Omental fat pad (tissue), 4 donors: Measurements from ENCODE around the gene TBC1D19. TPM values are rescaled to one million over a fixed set of nuclear protein-coding genes. Genes with fewer than 3 reads are reported as not detected.

ENCODE experiments used
- ATAC-seq: fragments of 150-250 bp; one replicate; pipeline ENCODE4 v1.9.1; 2016; ENCODE audit warnings: mild to moderate bottlenecking, moderate library complexity; ENCODE audit not compliant: low FRiP score
- DNase-seq: peaks from one replicate; pipeline ENCODE4 v3.0.0-alpha.2; 2019; ENCODE audit warnings: low spot score
- total RNA-seq, 4 donors: library from RNA; depleted of rRNA; stranded (reverse); fragments of >200 nt; gene quantifications; one replicate each; pipeline ENCODE4 v1.1.0, GENCODE V29; 2016
- TF ChIP-seq, protein P1 (sequence below), 3 donors: fragments of 450-650 bp; IDR thresholded peaks; one replicate each; pipeline ENCODE4 v1.5.1; 2016 to 2017; ENCODE audit warnings: antibody characterized with exemption in 3 of 3, mild to moderate bottlenecking in 3 of 3, moderate library complexity in 2 of 3

Gene TBC1D19
- total RNA-seq, 4 donors from 2014 or later: 5.6 to 21.6 (median 12.3) TPM

DNA sequence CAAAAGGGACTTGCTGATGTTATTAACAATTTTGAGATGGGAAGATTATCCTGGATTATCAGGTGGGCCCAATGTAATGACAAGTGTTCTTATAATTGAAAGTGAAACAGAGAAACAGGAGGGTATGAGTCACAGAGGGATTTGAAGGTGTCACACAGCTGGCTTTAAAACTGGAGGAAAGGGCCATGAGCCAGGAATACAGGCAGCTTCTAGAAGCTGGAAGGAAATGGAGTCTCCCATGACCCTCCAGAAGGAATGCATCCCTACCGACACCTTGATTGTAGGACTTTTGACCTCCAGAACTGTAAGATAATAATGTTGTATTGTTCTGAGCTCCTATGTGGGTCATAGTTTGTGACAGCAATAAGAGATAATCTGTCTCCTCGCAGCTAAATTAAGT, 178.8 kb downstream of the TBC1D19 start:
- TF ChIP-seq, protein P1, sequence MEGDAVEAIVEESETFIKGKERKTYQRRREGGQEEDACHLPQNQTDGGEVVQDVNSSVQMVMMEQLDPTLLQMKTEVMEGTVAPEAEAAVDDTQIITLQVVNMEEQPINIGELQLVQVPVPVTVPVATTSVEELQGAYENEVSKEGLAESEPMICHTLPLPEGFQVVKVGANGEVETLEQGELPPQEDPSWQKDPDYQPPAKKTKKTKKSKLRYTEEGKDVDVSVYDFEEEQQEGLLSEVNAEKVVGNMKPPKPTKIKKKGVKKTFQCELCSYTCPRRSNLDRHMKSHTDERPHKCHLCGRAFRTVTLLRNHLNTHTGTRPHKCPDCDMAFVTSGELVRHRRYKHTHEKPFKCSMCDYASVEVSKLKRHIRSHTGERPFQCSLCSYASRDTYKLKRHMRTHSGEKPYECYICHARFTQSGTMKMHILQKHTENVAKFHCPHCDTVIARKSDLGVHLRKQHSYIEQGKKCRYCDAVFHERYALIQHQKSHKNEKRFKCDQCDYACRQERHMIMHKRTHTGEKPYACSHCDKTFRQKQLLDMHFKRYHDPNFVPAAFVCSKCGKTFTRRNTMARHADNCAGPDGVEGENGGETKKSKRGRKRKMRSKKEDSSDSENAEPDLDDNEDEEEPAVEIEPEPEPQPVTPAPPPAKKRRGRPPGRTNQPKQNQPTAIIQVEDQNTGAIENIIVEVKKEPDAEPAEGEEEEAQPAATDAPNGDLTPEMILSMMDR (IDR thresholded peaks at IDR 0.05): no peak
- ATAC-seq (no peak), DNase-seq (no peak)

DNA sequence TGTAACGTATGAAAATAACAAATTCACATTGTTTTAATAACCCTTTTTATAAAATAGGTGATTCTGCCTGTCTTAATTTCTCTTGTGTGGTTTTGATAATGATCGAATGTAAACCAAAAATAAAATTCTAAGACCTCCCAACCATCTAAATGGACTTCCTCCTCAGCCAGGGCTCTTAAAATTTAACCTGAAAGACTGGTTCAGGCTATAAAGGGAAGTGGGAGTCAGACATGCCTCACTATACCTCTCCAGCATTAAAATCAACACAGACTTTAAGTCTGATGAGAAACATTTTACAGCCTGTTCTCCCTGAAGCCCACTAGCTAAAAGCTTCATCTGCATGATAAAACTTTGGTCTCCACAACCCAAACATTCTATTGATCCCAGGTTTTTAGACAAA, 179.2 kb downstream of the TBC1D19 start:
- TF ChIP-seq, protein P1 (IDR thresholded peaks at IDR 0.05): no peak
- no peak for ATAC-seq
- DNase-seq: no peak

DNA sequence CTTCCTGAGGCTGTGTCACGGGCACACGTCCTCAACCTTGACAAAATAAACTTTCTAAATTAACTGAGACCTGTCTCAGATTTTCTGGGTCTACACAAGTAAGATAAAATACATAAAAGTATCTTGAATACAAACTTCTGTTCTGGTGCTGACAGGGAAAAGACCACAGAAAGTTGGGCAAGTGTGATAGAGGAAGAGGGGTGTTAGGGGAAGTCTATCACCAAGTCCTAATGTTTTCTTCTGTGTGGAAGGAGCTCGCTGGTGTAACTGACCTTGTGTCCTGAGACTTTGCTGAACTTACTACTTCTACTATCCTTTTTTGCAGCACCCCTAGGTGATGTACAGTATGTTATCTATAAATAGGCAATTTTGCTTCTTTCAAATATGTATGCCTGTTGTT, 179.8 kb downstream of the TBC1D19 start:
- DNase-seq (no peak), ATAC-seq (no peak)
- TF ChIP-seq, protein P1 (IDR thresholded peaks at IDR 0.05): no peak

DNA sequence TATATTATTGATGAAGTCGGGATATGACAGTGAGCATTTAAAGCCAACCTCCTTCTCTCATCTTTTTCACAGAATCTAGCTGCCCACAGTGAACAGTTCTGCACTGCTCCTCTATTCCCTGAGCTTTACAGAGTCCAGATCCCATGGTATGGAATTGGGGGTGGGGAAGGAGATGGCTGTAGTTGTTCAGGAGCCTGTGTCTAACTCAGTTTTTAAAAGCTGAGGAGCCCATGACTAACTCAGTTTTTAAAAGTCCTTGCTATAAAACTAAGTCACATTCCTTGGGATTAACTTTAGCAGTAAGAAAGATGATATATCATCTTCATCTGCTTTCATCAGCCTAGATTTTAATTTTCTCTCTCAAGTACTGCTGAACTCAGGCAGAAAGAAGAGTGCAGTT, 180.3 kb downstream of the TBC1D19 start:
- TF ChIP-seq, protein P1 (IDR thresholded peaks at IDR 0.05): no peak
- DNase-seq (no peak), ATAC-seq (no peak)

DNA sequence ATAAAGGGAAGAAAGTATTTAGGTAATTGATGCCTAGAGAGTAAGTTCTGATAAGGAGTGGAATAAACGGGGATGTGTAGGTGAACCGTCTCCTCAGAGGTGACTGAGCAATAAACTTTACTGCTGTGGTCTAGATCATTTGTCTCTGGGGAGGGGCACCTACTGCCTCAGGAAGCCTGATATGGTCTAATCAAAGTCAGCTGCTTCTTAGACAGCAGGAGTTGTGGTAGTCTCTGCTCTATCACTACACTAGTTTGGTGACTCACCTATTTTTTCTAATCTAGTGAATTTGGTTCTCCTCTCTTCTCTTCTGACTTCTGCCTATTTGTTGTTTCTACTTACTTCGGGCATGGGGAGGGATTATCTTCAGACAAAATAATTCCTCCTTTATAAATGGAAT, 181.6 kb downstream of the TBC1D19 start:
- TF ChIP-seq, protein P1 (IDR thresholded peaks at IDR 0.05): no peak
- no peak for DNase-seq
- ATAC-seq: no peak

DNA sequence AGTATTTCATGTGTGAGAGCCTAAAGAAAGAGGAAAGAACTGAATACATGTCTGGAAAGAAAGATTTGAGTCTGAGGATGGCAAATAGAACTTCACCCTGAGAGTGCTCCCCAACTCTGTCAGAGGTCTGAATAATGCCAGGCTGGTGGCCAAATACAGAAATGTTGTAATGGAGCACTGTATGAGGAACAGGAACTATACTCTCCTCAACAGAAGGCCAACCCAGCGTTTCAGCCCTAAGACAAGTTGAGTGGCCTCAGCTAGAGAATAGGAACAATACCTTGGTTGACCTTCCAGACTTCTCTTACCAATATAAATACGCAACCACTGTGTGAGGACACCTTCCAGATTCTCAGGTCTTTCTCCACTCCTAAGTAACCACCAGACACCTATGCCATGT, 182.3 kb downstream of the TBC1D19 start:
- TF ChIP-seq, protein P1 (IDR thresholded peaks at IDR 0.05): no peak
- ATAC-seq: no peak
- DNase-seq: no peak

DNA sequence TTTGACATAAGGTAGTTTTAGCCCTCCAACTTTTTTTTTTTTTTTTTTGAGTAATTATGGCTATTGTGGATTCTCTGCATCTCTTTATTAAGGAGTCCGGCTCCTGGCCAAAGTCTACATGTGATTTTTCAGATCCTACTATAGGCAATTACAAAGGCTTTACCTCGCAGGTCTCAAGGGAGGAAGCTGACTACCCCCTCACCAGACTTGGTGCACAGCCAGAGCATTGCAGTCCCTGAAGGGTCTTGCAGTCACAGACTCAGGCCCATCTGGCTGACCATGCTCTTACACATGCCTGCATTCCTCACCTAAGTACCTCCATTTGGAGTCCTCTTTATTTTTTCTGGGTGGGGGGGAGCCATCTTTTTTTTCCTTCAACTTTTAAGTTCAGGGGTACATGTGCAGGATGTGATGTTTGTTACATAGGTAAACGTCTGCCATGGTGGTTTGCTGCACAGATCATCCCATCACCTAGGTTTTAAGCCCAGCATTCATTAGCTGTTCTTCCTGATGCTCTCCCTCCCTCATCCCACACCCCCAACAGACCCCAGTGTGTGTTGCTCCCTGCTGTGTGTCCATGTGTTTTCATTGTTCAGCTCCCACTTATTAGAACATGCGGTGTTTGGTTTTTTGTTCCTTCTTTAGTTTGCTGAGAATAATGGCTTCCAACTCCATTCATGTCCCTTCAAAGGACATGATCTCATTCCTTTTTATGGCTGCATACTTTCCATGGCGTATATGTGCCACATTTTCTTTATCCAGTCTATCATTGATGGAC, 188.4 kb downstream of the TBC1D19 start:
- ATAC-seq: no peak
- TF ChIP-seq, protein P1 (IDR thresholded peaks at IDR 0.05): no peak
- DNase-seq: no peak
